Ascending aorta (tissue), 2 donors: ENCODE measurements around the gene ZNF524. TPM values are rescaled to one million over a fixed set of nuclear protein-coding genes. Genes with fewer than 3 reads are reported as not detected.

Experiments
- DNase-seq, 2 donors: peaks; one replicate each; pipeline ENCODE4 v3.0.0-alpha.2; 2019; ENCODE audit warnings: low spot score in 2 of 2
- H3K27ac ChIP-seq, 2 donors: fragments of 200-600 bp; sonication (generic); one replicate each; pipeline ENCODE4 v1.5.1; 2016 to 2017; ENCODE audit warnings: mild to moderate bottlenecking in 1 of 2
- H3K27me3 ChIP-seq: fragments of 200-600 bp; sonication (generic); one replicate; pipeline ENCODE4 v1.5.1; 2017
- H3K36me3 ChIP-seq, 2 donors: fragments of 200-600 bp; sonication (generic); one replicate each; pipeline ENCODE4 v1.5.1; 2016
- H3K4me1 ChIP-seq, 2 donors: fragments of 200-600 bp; sonication (generic); one replicate each; pipeline ENCODE4 v1.5.1; 2016 to 2017; ENCODE audit warnings: mild to moderate bottlenecking in 1 of 2
- H3K4me3 ChIP-seq, 2 donors: fragments of 200-600 bp; sonication (generic); one replicate each; pipeline ENCODE4 v1.5.1; 2016 to 2017; ENCODE audit warnings: mild to moderate bottlenecking in 1 of 2
- H3K9me3 ChIP-seq, 2 donors: fragments of 200-600 bp; sonication (generic); one replicate each; pipeline ENCODE4 v1.5.1; 2016
- intact Hi-C: fragments of 100-400 bp; cut with DNase I; formaldehyde crosslinking; loops from one replicate; pipeline ENCODE4 v1.15.1; 2023
- total RNA-seq: library from RNA; depleted of rRNA; stranded (reverse); fragments of >200 nt; gene quantifications from one replicate; pipeline ENCODE4 v1.1.0, GENCODE V29; 2016
- TF ChIP-seq, protein P1 (sequence below), 3 experiments: fragments of 200-600 bp in 2 of 3; fragments of 450-650 bp in 1 of 3; sonication (generic) in 2 of 3; IDR thresholded peaks; one replicate each; pipeline ENCODE4 v1.5.1; 2016 to 2019; ENCODE audit warnings: antibody characterized with exemption in 3 of 3, mild to moderate bottlenecking in 1 of 3, moderate library complexity in 1 of 3

Gene ZNF524, protein sequence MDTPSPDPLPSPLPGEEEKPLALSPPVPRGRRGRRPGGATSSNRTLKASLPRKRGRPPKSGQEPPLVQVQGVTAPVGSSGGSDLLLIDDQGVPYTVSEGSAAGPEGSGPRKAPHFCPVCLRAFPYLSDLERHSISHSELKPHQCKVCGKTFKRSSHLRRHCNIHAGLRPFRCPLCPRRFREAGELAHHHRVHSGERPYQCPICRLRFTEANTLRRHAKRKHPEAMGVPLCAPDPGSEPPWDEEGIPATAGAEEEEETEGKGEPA
- total RNA-seq: 28.6 TPM

DNA sequence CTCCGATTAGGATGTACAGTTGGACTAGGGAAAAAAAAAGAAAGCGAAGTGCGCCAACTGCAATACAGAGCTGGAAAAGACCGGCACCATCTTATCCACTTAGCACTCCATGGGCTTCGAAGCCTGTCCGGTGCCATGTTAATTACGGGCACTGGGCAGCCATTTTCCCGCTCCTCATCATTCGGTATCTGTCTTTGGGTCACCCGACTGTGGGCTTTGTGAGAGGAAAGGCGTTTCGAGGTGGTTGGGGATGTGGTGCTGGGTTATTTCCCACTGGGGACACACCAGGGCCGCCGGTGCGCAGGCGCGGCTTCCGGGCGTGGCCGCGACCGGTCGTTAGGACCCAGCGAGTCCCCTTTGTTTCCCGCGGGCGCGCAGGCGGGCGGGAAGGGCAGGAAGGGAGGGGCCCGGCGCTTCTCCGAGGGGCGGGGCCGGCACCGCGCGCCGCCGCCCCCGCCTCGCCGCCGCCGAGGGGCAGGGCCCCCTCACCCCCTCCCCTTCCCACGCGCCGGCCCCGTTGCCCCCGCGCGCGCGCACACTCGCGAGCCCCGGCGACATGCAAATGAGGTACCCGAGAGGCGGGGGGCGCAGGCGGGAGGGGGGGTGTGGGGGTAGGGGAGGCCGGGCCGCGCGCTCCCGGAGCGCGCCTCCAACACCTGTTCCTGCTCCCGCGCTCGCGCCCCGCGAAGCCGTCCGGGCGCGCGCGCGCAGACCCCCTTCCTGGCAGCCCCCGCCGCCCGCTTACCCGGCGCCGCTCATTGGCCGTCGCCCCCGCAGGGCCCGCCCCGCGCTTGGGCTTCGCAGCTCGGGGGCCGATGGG lies at the start of gene ZNF524:
Gene ZNF524, plus strand, starts transcription at position 447 of the 820 bp plus-strand sequence. CDS start 1,825 bp downstream, outside the sequence.
- peak within 1 kb of the TSS; percentile 99 to 100 for H3K27ac ChIP-seq
- DNase-seq: peak; percentile 62 to 92
- peak within 1 kb of the TSS; percentile 82 to 89 for H3K4me3 ChIP-seq
- no peaks in the 10 kb centered on the region for H3K9me3 ChIP-seq
- no peaks in the 10 kb centered on the region for H3K27me3 ChIP-seq
- intact Hi-C loops: loop anchor here (1.0 to 10.0 kb wide), 10 partner anchors 19 to 483 kb away; partner anchors contain the start of genes BRSK1, HSPBP1, ISOC2 and KMT5C
- peaks cover 3 to 6% of the 10 kb centered on the region in 2 donors for H3K4me1 ChIP-seq
- H3K36me3 ChIP-seq: peaks cover 8 to 20% of the 10 kb centered on the region in 2 donors
- TF ChIP-seq, protein P1, sequence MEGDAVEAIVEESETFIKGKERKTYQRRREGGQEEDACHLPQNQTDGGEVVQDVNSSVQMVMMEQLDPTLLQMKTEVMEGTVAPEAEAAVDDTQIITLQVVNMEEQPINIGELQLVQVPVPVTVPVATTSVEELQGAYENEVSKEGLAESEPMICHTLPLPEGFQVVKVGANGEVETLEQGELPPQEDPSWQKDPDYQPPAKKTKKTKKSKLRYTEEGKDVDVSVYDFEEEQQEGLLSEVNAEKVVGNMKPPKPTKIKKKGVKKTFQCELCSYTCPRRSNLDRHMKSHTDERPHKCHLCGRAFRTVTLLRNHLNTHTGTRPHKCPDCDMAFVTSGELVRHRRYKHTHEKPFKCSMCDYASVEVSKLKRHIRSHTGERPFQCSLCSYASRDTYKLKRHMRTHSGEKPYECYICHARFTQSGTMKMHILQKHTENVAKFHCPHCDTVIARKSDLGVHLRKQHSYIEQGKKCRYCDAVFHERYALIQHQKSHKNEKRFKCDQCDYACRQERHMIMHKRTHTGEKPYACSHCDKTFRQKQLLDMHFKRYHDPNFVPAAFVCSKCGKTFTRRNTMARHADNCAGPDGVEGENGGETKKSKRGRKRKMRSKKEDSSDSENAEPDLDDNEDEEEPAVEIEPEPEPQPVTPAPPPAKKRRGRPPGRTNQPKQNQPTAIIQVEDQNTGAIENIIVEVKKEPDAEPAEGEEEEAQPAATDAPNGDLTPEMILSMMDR (IDR thresholded peaks at IDR 0.05): no peak

DNA sequence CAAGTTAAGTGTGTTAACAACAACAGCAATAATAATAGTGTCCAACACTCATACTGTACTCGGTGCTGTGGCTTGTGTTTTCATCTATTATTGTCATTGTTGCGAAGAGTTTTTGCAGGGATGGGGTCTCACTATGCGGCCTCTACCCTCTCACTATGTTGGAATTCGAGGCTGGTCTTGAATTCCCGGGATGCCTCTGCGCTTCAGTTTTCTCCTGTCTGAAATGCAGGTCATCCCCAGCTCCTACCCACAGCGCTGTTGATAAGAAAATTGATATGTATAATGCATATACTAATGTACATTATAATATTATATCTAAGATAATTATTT lies 49.8 kb upstream of the ZNF524 start:
- no peaks in the 10 kb centered on the region for H3K27me3 ChIP-seq

DNA sequence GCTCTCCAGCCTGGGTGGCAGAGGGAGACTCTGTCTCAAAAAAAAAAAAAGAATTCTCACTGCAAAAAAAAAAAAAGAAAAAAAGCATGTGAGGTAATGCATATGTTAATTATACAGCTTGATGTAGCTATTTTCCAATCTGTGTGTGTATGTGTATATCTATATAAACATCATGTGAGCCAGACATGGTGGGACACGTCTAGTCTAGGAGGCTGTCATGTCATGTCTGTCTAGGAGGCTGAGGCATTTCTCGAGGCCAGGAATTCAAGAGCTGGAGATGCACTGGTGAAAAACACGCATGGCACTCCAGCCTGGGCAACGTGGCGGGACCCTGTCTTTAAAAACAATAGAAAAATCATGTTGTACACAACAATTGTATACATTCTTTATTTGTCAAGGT lies 47.9 kb upstream of the ZNF524 start:
- TF ChIP-seq, protein P1 (IDR thresholded peaks at IDR 0.05): no peak
- H3K27ac ChIP-seq: no peak overlapping the region
- no peaks in the 10 kb centered on the region for H3K9me3 ChIP-seq
- intact Hi-C loops: no loop called here
- no peaks in the 10 kb centered on the region for H3K36me3 ChIP-seq
- H3K4me1 ChIP-seq: peaks cover 5 to 21% of the 10 kb centered on the region in 2 donors
- H3K27me3 ChIP-seq: no peaks in the 10 kb centered on the region
- no peak overlapping the region for H3K4me3 ChIP-seq
- DNase-seq: no peak

More for the DNA sequence above, 49.8 kb upstream of the ZNF524 start:
- Histone ChIP-seq H3K9me3 (no peaks in the 10 kb centered on the region), H3K4me3 (no peak overlapping the region), H3K36me3 (no peaks in the 10 kb centered on the region), H3K27ac (no peak overlapping the region), H3K4me1 (peaks cover 5 to 33% of the 10 kb centered on the region in 2 donors)
- TF ChIP-seq, protein P1 (IDR thresholded peaks at IDR 0.05): no peak
- intact Hi-C loops: no loop called here
- no peak for DNase-seq

DNA sequence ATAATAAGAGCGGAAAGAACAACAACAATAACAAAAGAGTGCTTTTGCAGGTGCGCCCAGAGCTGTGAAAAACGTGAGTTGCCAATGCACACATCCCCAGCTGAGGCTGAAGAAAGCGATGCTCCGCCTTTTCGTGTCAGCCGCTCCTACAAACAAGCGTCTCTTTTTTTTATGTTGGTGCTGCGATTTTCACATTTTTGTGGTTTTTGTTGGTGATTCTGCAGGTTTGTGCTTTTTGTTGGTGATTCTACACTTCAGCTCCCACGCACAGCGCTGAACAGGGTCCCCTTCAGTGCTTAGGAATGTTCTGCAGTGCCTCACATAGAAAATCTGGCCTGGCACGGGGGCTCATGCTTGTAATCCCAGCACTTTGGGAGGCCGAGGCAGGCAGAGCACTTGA lies 47.5 kb upstream of the ZNF524 start:
- H3K27ac ChIP-seq: no peak overlapping the region
- DNase-seq: no peak
- no peak overlapping the region for H3K4me3 ChIP-seq
- H3K4me1 ChIP-seq: peaks cover 5 to 20% of the 10 kb centered on the region in 2 donors
- H3K27me3 ChIP-seq: no peaks in the 10 kb centered on the region
- TF ChIP-seq, protein P1 (IDR thresholded peaks at IDR 0.05): no peak
- no peaks in the 10 kb centered on the region for H3K9me3 ChIP-seq
- intact Hi-C loops: no loop called here
- H3K36me3 ChIP-seq: no peaks in the 10 kb centered on the region

DNA sequence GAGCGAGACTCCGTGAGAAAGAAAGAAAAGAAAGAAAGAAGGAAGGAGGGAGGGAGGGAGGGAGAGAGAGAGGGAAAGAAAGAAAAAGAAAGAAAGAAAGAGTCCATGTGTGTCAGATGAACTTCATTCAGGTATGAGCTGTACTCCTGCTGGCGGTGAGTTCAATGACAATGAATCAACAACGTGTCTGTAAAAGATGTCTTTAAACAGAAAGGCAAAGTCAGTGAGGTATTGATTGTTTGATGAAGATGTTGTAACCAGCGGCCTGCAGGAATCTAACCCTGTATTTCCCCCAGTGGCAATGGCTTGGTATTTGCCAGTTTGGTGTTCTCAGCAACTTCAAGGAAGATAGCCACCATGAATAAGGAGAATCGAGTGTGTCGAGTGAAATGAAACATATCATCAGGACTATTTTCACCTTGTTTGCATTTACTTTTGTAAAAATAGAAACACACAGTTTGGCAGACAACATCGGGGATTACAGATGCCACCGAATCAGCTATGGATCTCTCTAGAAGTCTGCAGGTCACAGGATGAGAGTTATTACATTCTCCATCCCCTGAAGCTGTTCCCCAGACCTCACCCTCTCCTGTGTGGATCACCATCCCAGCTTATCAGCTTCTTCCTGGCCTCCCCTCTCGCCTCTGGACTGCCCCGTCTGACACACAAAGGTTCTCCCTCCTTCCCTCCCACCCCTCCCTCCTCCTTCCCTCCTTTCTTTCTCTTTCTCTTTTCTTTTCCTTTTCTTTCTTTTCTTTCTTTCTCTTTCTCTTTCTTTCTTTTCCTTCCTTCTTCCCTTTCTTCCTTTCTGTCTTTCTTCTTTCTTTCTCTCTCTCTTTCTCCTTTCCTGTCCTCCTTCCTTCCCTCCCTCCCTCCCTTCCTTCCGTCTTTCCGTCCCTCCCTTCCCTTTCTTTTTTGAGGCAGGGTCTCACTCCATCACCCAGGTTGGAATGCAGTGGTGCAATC lies 46.6 kb upstream of the ZNF524 start:
- no peaks in the 10 kb centered on the region for H3K9me3 ChIP-seq
- TF ChIP-seq, protein P1 (IDR thresholded peaks at IDR 0.05): no peak
- no peaks in the 10 kb centered on the region for H3K27me3 ChIP-seq
- peaks cover 5 to 14% of the 10 kb centered on the region in 2 donors for H3K4me1 ChIP-seq
- intact Hi-C loops: no loop called here
- H3K27ac ChIP-seq: no peak overlapping the region
- H3K4me3 ChIP-seq: no peak overlapping the region
- DNase-seq: no peak
- no peaks in the 10 kb centered on the region for H3K36me3 ChIP-seq
